Keratinocyte (primary cell): Measurements from ENCODE around the gene ZNF768. TPM values are rescaled to one million over a fixed set of nuclear protein-coding genes. Genes with fewer than 3 reads are reported as not detected.

Experiments
- DNase-seq: peaks from one replicate; pipeline ENCODE4 v3.0.0-alpha.2; 2011; ENCODE audit warnings: low read depth, missing footprints, low spot score
- FAIRE-seq: peaks from 2 replicates; lab custom pipeline; 2011; peaks lifted over from hg19 to GRCh38; lab: Jason Lieb, UNC
- H2AFZ ChIP-seq: 2 replicates; pipeline ENCODE4 v1.6.0; 2012; ENCODE audit warnings: low read length, control low read depth, inconsistent platforms; ENCODE audit not compliant: control insufficient read depth
- H3K27ac ChIP-seq: 2 replicates; pipeline ENCODE4 v1.5.1; 2011; ENCODE audit warnings: low read length; ENCODE audit not compliant: control insufficient read depth, insufficient read depth
- H3K27me3 ChIP-seq: 3 replicates; pipeline ENCODE4 v1.6.0; 2011; ENCODE audit warnings: low read length; ENCODE audit not compliant: control insufficient read depth, insufficient read depth; ENCODE audit errors: extremely low read depth
- H3K36me3 ChIP-seq, 2 experiments: 2 replicates in 1 of 2; 3 replicates in 1 of 2; pipeline ENCODE4 v1.5.1; 2011; ENCODE audit warnings: low read length in 2 of 2, mild to moderate bottlenecking in 1 of 2; ENCODE audit not compliant: control insufficient read depth in 2 of 2, insufficient read depth in 2 of 2; ENCODE audit errors: extremely low read depth in 1 of 2
- H3K4me1 ChIP-seq: 3 replicates; pipeline ENCODE4 v1.5.1; 2011; ENCODE audit warnings: low read length; ENCODE audit not compliant: control insufficient read depth, insufficient read depth; ENCODE audit errors: extremely low read depth
- H3K4me2 ChIP-seq: 3 replicates; pipeline ENCODE4 v1.6.0; 2011; ENCODE audit warnings: low read depth, low read length; ENCODE audit not compliant: control insufficient read depth, insufficient read depth; ENCODE audit errors: extremely low read depth
- H3K4me3 ChIP-seq, 3 experiments: fragments of 200-600 bp in 1 of 3; sonication (generic) in 1 of 3; 2 replicates in 2 of 3; 3 replicates in 1 of 3; pipeline ENCODE4 v1.5.1; 2011 to 2016; ENCODE audit warnings: low read length in 3 of 3, mild to moderate bottlenecking in 3 of 3, control low read depth in 2 of 3, inconsistent platforms in 1 of 3, low read depth in 1 of 3, mixed read lengths in 1 of 3, mixed run types in 1 of 3, moderate library complexity in 1 of 3; ENCODE audit not compliant: control insufficient read depth in 2 of 3, insufficient read depth in 2 of 3; ENCODE audit errors: extremely low read depth in 1 of 3
- H3K79me2 ChIP-seq: 2 replicates; pipeline ENCODE4 v1.6.0; 2012; ENCODE audit warnings: low read length; ENCODE audit not compliant: control insufficient read depth, insufficient read depth
- H3K9ac ChIP-seq: 3 replicates; pipeline ENCODE4 v1.6.0; 2011; ENCODE audit warnings: low read length; ENCODE audit not compliant: control insufficient read depth, insufficient read depth; ENCODE audit errors: extremely low read depth
- H3K9me1 ChIP-seq: 3 replicates; pipeline ENCODE4 v1.6.0; 2011; ENCODE audit warnings: low read length; ENCODE audit not compliant: control insufficient read depth, insufficient read depth; ENCODE audit errors: extremely low read depth
- H3K9me3 ChIP-seq: 2 replicates; pipeline ENCODE4 v1.5.1; 2012; ENCODE audit warnings: low read depth, low read length; ENCODE audit not compliant: control insufficient read depth
- H4K20me1 ChIP-seq: 3 replicates; pipeline ENCODE4 v1.6.0; 2011; ENCODE audit warnings: low read length; ENCODE audit not compliant: control insufficient read depth, insufficient read depth; ENCODE audit errors: extremely low read depth
- CTCF ChIP-seq, 3 experiments: IDR thresholded peaks in 1 of 3; conservative IDR thresholded peaks in 1 of 3; optimal IDR thresholded peaks in 1 of 3; 2 replicates in 2 of 3; 3 replicates in 1 of 3; pipeline versions ENCODE3 to v1.5.1; 2011; ENCODE audit warnings: low read length in 3 of 3, mild to moderate bottlenecking in 3 of 3, moderate library complexity in 2 of 3, control low read depth in 1 of 3, inconsistent platforms in 1 of 3; ENCODE audit not compliant: insufficient read depth in 2 of 3; ENCODE audit errors: extremely low read depth in 1 of 3
- EZH2 ChIP-seq: IDR thresholded peaks from one replicate; pipeline ENCODE4 v1.6.1; 2012; ENCODE audit warnings: inconsistent platforms, mild to moderate bottlenecking, low read length, moderate library complexity
- dilution Hi-C: fragments of 300-500 bp; cut with MboI; formaldehyde crosslinking; loops from one replicate; pipeline ENCODE4 v1.7.0; 2020; ENCODE audit warnings: low sequenced_read_pairs; ENCODE audit not compliant: extremely low pct_ligation_motif_present
- polyA plus RNA-seq, 5 experiments: library from polyadenylated mRNA; depleted of rRNA in 3 of 5; stranded (reverse) in 3 of 5; stranded (forward) in 1 of 5; unstranded in 1 of 5; fragments of >200 nt; gene quantifications; 1 replicate in 1 of 5; 2 replicates in 3 of 5; 3 replicates in 1 of 5; pipeline versions ENCODE4 v1.2.1 to v1.2.3, GENCODE V29; 2011 to 2012; ENCODE audit warnings: missing spikeins in 2 of 5, low read depth in 1 of 5, low replicate concordance in 1 of 5
- small RNA-seq, 3 experiments: library from RNA; depleted of rRNA; stranded (forward); fragments of <200 nt; gene quantifications; one replicate each; pipeline ENCODE3, GENCODE V24; 2012; ENCODE audit warnings: low read depth in 3 of 3, low replicate concordance in 1 of 3; ENCODE audit not compliant: insufficient read length in 3 of 3

ZNF768 gene
- polyA plus RNA-seq, 1 donor (not counting 4 experiments of a cell fraction or from before 2014, with no cell fraction given), result 10.9 TPM

GRCh38 chr16:30474684-30475083 is 51.7 kb downstream of the ZNF768 start:
- H3K4me3 ChIP-seq, result no peak overlapping the region
- TF ChIP-seq CTCF (optimal IDR thresholded peaks at IDR 0.05 in 1 of 3, IDR thresholded peaks at IDR 0.05 in 1 of 3, conservative IDR thresholded peaks at IDR 0.05 in 1 of 3; ENCODE audit: extremely low read depth in 1 of 3, insufficient read depth in 2 of 3, low read length in 3 of 3) (no peak), EZH2 (no peak)
- no peak overlapping the region for H3K4me2 ChIP-seq
- peaks cover 14% of the 10 kb centered on the region for H3K27me3 ChIP-seq
- no peaks in the 10 kb centered on the region for H3K9me1 ChIP-seq
- no peak overlapping the region for H2AFZ ChIP-seq
- no peak overlapping the region for H3K27ac ChIP-seq
- DNase-seq, result no peak
- H3K79me2 ChIP-seq, result no peaks in the 10 kb centered on the region
- H3K36me3 ChIP-seq, result no peaks in the 10 kb centered on the region
- H3K4me1 ChIP-seq, result peaks cover 2% of the 10 kb centered on the region
- no peaks in the 10 kb centered on the region for H3K9me3 ChIP-seq
- dilution Hi-C loops, result no loop called here
- H4K20me1 ChIP-seq, result no peaks in the 10 kb centered on the region
- no peak for FAIRE-seq
- no peak overlapping the region for H3K9ac ChIP-seq

- H3K9ac ChIP-seq, result no peak overlapping the region
- FAIRE-seq (no peak), DNase-seq (no peak)
- no peak overlapping the region for H3K4me3 ChIP-seq
- H3K79me2 ChIP-seq, result no peaks in the 10 kb centered on the region
- no peak overlapping the region for H2AFZ ChIP-seq
- TF ChIP-seq CTCF (optimal IDR thresholded peaks at IDR 0.05 in 1 of 3, IDR thresholded peaks at IDR 0.05 in 1 of 3, conservative IDR thresholded peaks at IDR 0.05 in 1 of 3; ENCODE audit: extremely low read depth in 1 of 3, insufficient read depth in 2 of 3, low read length in 3 of 3) (no peak), EZH2 (no peak)
- peaks cover 2% of the 10 kb centered on the region for H3K4me1 ChIP-seq
- H3K9me3 ChIP-seq, result no peaks in the 10 kb centered on the region
- no peak overlapping the region for H3K27ac ChIP-seq
- peaks cover 14% of the 10 kb centered on the region for H3K27me3 ChIP-seq
- H4K20me1 ChIP-seq, result no peaks in the 10 kb centered on the region
- H3K36me3 ChIP-seq, result no peaks in the 10 kb centered on the region
- no peak overlapping the region for H3K4me2 ChIP-seq
- dilution Hi-C loops, result no loop called here
- H3K9me1 ChIP-seq, result no peaks in the 10 kb centered on the region
Measured at GRCh38 chr16:30474074-30474452, 52.3 kb downstream of the ZNF768 start.

Small RNAs within 50 kb of the gene (small RNA-seq; reads per million reads assigned to genes)
- gene MIR4518, result 0 reads per million in 3 experiments
- 0 reads per million in 3 experiments for gene RNU7-61P

Other genes with a start within 250 kb of the ZNF768 start
- gene CD2BP2, start 171.3 kb downstream of the ZNF768 start, polyA plus RNA-seq, result 41.2 to 49.5 TPM (median 44.4 TPM) in 3 replicates
- gene TBC1D10B, start 156.1 kb downstream of the ZNF768 start, polyA plus RNA-seq, result 8.6 to 20.0 TPM (median 8.9 TPM) in 3 replicates
- gene MYL11, start 151.8 kb downstream of the ZNF768 start, polyA plus RNA-seq, result 0.82 TPM in 1 of 3 replicates, not detected in the others
- gene SEPTIN1, start 144.0 kb downstream of the ZNF768 start, polyA plus RNA-seq, result 0.04 TPM in 1 of 3 replicates, not detected in the others
- gene ZNF48, start 131.1 kb downstream of the ZNF768 start, polyA plus RNA-seq, result 3.7 to 4.3 TPM (median 3.7 TPM) in 3 replicates
- gene ZNF771, start 119.0 kb downstream of the ZNF768 start, polyA plus RNA-seq, result 2.8 to 4.1 TPM (median 4.0 TPM) in 3 replicates
- gene DCTPP1, start 96.5 kb downstream of the ZNF768 start, polyA plus RNA-seq, result 68.5 to 95.8 TPM (median 88.5 TPM) in 3 replicates
- 33.2 to 38.1 TPM (median 36.5 TPM) in 3 replicates for gene SEPHS2, start 80.7 kb downstream of the ZNF768 start, polyA plus RNA-seq
- not detected in 3 replicates for gene ITGAL, start 53.8 kb downstream of the ZNF768 start, polyA plus RNA-seq
- 2.2 to 4.3 TPM (median 2.7 TPM) in 3 replicates for gene ZNF747, start 8.3 kb upstream of the ZNF768 start, polyA plus RNA-seq
- 1.6 to 2.3 TPM (median 1.6 TPM) in 3 replicates for gene ZNF764, start 31.8 kb upstream of the ZNF768 start, polyA plus RNA-seq
- 3.8 to 4.9 TPM (median 4.3 TPM) in 3 replicates for gene ZNF688, start 45.1 kb upstream of the ZNF768 start, polyA plus RNA-seq
- gene ZNF785, start 59.1 kb upstream of the ZNF768 start, polyA plus RNA-seq, result 3.4 to 4.6 TPM (median 4.1 TPM) in 3 replicates
- gene ZNF689, start 83.8 kb upstream of the ZNF768 start, polyA plus RNA-seq, result 2.1 to 5.7 TPM (median 3.3 TPM) in 3 replicates
- 4.3 to 7.4 TPM (median 4.8 TPM) in 3 replicates for gene PRR14, start 124.4 kb upstream of the ZNF768 start, polyA plus RNA-seq
- gene FBRS, start 131.9 kb upstream of the ZNF768 start, polyA plus RNA-seq, result 5.1 to 7.7 TPM (median 7.3 TPM) in 3 replicates
- gene SRCAP, start 172.6 kb upstream of the ZNF768 start, polyA plus RNA-seq, result 1.0 to 4.6 TPM (median 1.4 TPM) in 3 replicates
- gene PHKG2, start 221.9 kb upstream of the ZNF768 start, polyA plus RNA-seq, result 28.9 to 40.6 TPM (median 31.8 TPM) in 3 replicates
- gene CFAP119, start 235.5 kb upstream of the ZNF768 start, polyA plus RNA-seq, result 2.2 to 3.0 TPM (median 2.3 TPM) in 3 replicates
- 45.2 to 59.6 TPM (median 52.7 TPM) in 3 replicates for gene RNF40, start 235.8 kb upstream of the ZNF768 start, polyA plus RNA-seq